SK-N-SH (cell line): ENCODE results near the gene ETS1. TPM values are rescaled to one million over a fixed set of nuclear protein-coding genes. Genes with fewer than 3 reads are reported as not detected.

Source experiments
- CTCF ChIA-PET: fragments of 300-600, 350-600 bp; formaldehyde crosslinking; extraction: SDS; loops from one replicate; lab custom pipeline; 2021; lab: Yijun Ruan, JAX
- POLR2A ChIA-PET: fragments of 350-600 bp; sonication (Branson Sonifier 250); formaldehyde crosslinking; extraction: SDS; loops from one replicate; lab custom pipeline; 2020; ENCODE audit warnings: antibody characterized with exemption, inconsistent platforms; lab: Yijun Ruan, JAX
- DNase-seq: peaks from one replicate; pipeline ENCODE4 v3.0.0; 2012
- H2AFZ ChIP-seq: fragments of 200-600 bp; sonication (generic); 2 replicates; pipeline ENCODE4 v1.8.1; 2016; ENCODE audit warnings: antibody characterized with exemption, mild to moderate bottlenecking, low read depth
- H3F3A ChIP-seq: fragments of 200-600 bp; sonication (generic); replicated peaks from 2 replicates; pipeline ENCODE3; 2016; ENCODE audit warnings: antibody characterized with exemption, mild to moderate bottlenecking; ENCODE audit not compliant: insufficient read depth
- H3K27ac ChIP-seq, 2 experiments: fragments of 200-500 bp in 1 of 2; fragments of 200-600 bp in 1 of 2; sonication (Bioruptor generic) in 1 of 2; sonication (generic), shearing (Covaris generic) in 1 of 2; 2 replicates each; pipeline versions ENCODE4 v1.5.1 to v1.6.1; 2014 to 2016; ENCODE audit warnings: low read depth in 2 of 2, inconsistent platforms in 1 of 2, low read length in 1 of 2, mild to moderate bottlenecking in 1 of 2, mixed read lengths in 1 of 2
- H3K27me3 ChIP-seq: fragments of 200-600 bp; sonication (generic), shearing (Covaris generic); 2 replicates; pipeline ENCODE4 v1.6.1; 2016; ENCODE audit warnings: mixed run types; ENCODE audit not compliant: insufficient read depth
- H3K36me3 ChIP-seq, 2 experiments: fragments of 200-500 bp in 1 of 2; fragments of 200-600 bp in 1 of 2; sonication (Bioruptor generic) in 1 of 2; sonication (generic) in 1 of 2; replicated peaks in 1 of 2; 2 replicates each; pipeline versions ENCODE3 to v1.5.1; 2014 to 2016; ENCODE audit warnings: low read length in 1 of 2, mild to moderate bottlenecking in 1 of 2; ENCODE audit not compliant: insufficient read depth in 2 of 2, control insufficient read depth in 1 of 2
- H3K4me1 ChIP-seq, 2 experiments: fragments of 200-500 bp in 1 of 2; fragments of 200-600 bp in 1 of 2; sonication (Bioruptor generic) in 1 of 2; sonication (generic), shearing (Covaris generic) in 1 of 2; 2 replicates each; pipeline versions ENCODE4 v1.5.1 to v1.6.1; 2014 to 2016; ENCODE audit warnings: low read depth in 1 of 2, low read length in 1 of 2, mixed run types in 1 of 2; ENCODE audit not compliant: insufficient read depth in 2 of 2, control insufficient read depth in 1 of 2
- H3K4me2 ChIP-seq: fragments of 200-600 bp; sonication (generic), shearing (Covaris generic); 2 replicates; pipeline ENCODE4 v1.6.1; 2017; ENCODE audit warnings: mixed run types
- H3K4me3 ChIP-seq, 2 experiments: fragments of 200-500 bp in 1 of 2; fragments of 200-600 bp in 1 of 2; sonication (Bioruptor generic) in 1 of 2; sonication (generic), shearing (Covaris generic) in 1 of 2; 2 replicates each; pipeline versions ENCODE4 v1.5.1 to v1.8.1; 2014 to 2016; ENCODE audit warnings: low read depth in 2 of 2, inconsistent platforms in 1 of 2, low read length in 1 of 2, mild to moderate bottlenecking in 1 of 2, mixed read lengths in 1 of 2, moderate library complexity in 1 of 2
- H3K79me2 ChIP-seq: fragments of 200-600 bp; sonication (generic); 2 replicates; pipeline ENCODE4 v1.8.1; 2017; ENCODE audit warnings: mild to moderate bottlenecking; ENCODE audit not compliant: insufficient read depth
- H3K9ac ChIP-seq: fragments of 200-600 bp; sonication (generic); 2 replicates; pipeline ENCODE4 v1.6.1; 2017; ENCODE audit warnings: mixed run types
- H3K9me2 ChIP-seq: fragments of 200-600 bp; sonication (generic); 2 replicates; pipeline ENCODE4 v1.6.1; 2017; ENCODE audit warnings: mixed run types
- H3K9me3 ChIP-seq: fragments of 200-600 bp; sonication (generic); 2 replicates; pipeline ENCODE4 v1.6.1; 2017; ENCODE audit warnings: mixed run types, mild to moderate bottlenecking, moderate library complexity
- H4K20me1 ChIP-seq: fragments of 200-600 bp; sonication (generic); 2 replicates; pipeline ENCODE4 v1.6.1; 2017; ENCODE audit warnings: mild to moderate bottlenecking, mixed run types; ENCODE audit not compliant: insufficient read depth
- CHD2 ChIP-seq: fragments of 150-350 bp; IDR thresholded peaks from 2 replicates; pipeline ENCODE4 v1.6.1; 2018; ENCODE audit warnings: low read length; ENCODE audit not compliant: partially characterized antibody
- CTCF ChIP-seq: fragments of 200-600 bp; sonication (generic); IDR thresholded peaks from 2 replicates; pipeline ENCODE4 v1.6.1; 2017; ENCODE audit warnings: antibody characterized with exemption, mild to moderate bottlenecking, moderate library complexity
- ELF1 ChIP-seq: IDR thresholded peaks from 2 replicates; pipeline ENCODE4 v1.4.0; 2012
- EZH2phosphoT487 ChIP-seq: fragments of 200-600 bp; sonication (generic); IDR thresholded peaks from 2 replicates; pipeline ENCODE4 v1.6.1; 2017; ENCODE audit warnings: low read depth, mixed run types, mild to moderate bottlenecking, antibody characterized with exemption, moderate library complexity, borderline replicate concordance
- GABPA ChIP-seq: IDR thresholded peaks from 2 replicates; pipeline ENCODE4 v1.4.0; 2012; ENCODE audit warnings: low read depth, mild to moderate bottlenecking
- MAX ChIP-seq: IDR thresholded peaks from 2 replicates; pipeline ENCODE4 v1.4.0; 2012; ENCODE audit warnings: low read depth
- MEF2A ChIP-seq: IDR thresholded peaks from 2 replicates; pipeline ENCODE4 v1.4.0; 2012; ENCODE audit warnings: low read depth, borderline replicate concordance
- MXI1 ChIP-seq: IDR thresholded peaks from 2 replicates; pipeline ENCODE4 v1.6.1; 2012; ENCODE audit warnings: mild to moderate bottlenecking, low read depth, low read length, improper control_type of control experiment
- NFIC ChIP-seq: IDR thresholded peaks from 2 replicates; pipeline ENCODE4 v1.4.0; 2012; ENCODE audit warnings: borderline replicate concordance
- PBX3 ChIP-seq: IDR thresholded peaks from 2 replicates; pipeline ENCODE4; 2012
- REST ChIP-seq: IDR thresholded peaks from 2 replicates; pipeline ENCODE4 v1.6.1; 2012; ENCODE audit warnings: mild to moderate bottlenecking, low read depth, low read length, moderate library complexity
- RXRA ChIP-seq: IDR thresholded peaks from 2 replicates; pipeline ENCODE4 v1.4.0; 2012; ENCODE audit warnings: low read depth, mild to moderate bottlenecking, borderline replicate concordance
- SIN3A ChIP-seq: IDR thresholded peaks from 2 replicates; pipeline ENCODE4 v1.6.1; 2012; ENCODE audit warnings: low read depth, mild to moderate bottlenecking, low read length, moderate library complexity, borderline replicate concordance
- TEAD4 ChIP-seq: IDR thresholded peaks from 2 replicates; pipeline ENCODE4 v1.4.0; 2012; ENCODE audit warnings: mild to moderate bottlenecking, borderline replicate concordance; ENCODE audit not compliant: insufficient read depth
- USF1 ChIP-seq: IDR thresholded peaks from 2 replicates; pipeline ENCODE4 v1.4.0; 2012; ENCODE audit warnings: low read depth, borderline replicate concordance
- ZBTB33 ChIP-seq: IDR thresholded peaks from 2 replicates; pipeline ENCODE4 v1.4.0; 2012; ENCODE audit warnings: low read depth, borderline replicate concordance
- WGBS: methylation state at CpG from one replicate; pipeline ENCODE4 v1.1.6; 2017; ENCODE audit warnings: low lambda C conversion rate; 5-methylcytosine and 5-hydroxymethylcytosine counted together
- polyA plus RNA-seq, 3 experiments: library from polyadenylated mRNA; depleted of rRNA; stranded (reverse); fragments of >200 nt; gene quantifications; 2 replicates each; pipeline ENCODE4 v1.2.3, GENCODE V29; 2012

Gene ETS1
- polyA plus RNA-seq, 1 of the 3 experiments (the other 2 are of a cell fraction) = 14.5 TPM

- Histone ChIP-seq H2AFZ (no peak overlapping the region), H3K9me3 (no peaks in the 10 kb centered on the region), H3K9me2 (no peaks in the 10 kb centered on the region), H3K79me2 (no peaks in the 10 kb centered on the region), H3K4me3 (no peak overlapping the region), H3K27me3 (no peaks in the 10 kb centered on the region), H3K9ac (no peak overlapping the region), H3K36me3 (no peaks in the 10 kb centered on the region), H3K4me2 (no peak overlapping the region), H4K20me1 (no peaks in the 10 kb centered on the region), H3F3A (no peaks in the 10 kb centered on the region), H3K27ac (no peak overlapping the region), H3K4me1 (peaks cover 0 to 14% of the 10 kb centered on the region in 2 experiments; a peak in 2 of 4 replicates)
- ChIA-PET CTCF (interaction anchor here (0.9 to 7.2 kb wide), 14 partner anchors 8 to 470 kb away, joined by 3 to 209 read pairs (median 6); no protein-coding TSS in a partner anchor), POLR2A (interaction anchor here (0.8 kb wide), 1 partner anchor 456 kb away, joined by 4 read pairs; no protein-coding TSS in a partner anchor)
- DNase-seq = no peak
- WGBS = 94% methylated on average over 6 of the region's 7 CpGs
- TF ChIP-seq GABPA (no peak), SIN3A (no peak), REST (no peak), EZH2phosphoT487 (no peak), PBX3 (no peak), RXRA (no peak)
These were observed 41.3 kb upstream of the ETS1 start for GRCh38 chr11:128628686-128629085.

GRCh38 chr11:128628325-128628673, 40.9 kb upstream of the ETS1 start:
- DNase-seq = no peak
- H4K20me1 ChIP-seq = no peaks in the 10 kb centered on the region
- ChIA-PET POLR2A (interaction anchor here (1.0 kb wide), 1 partner anchor 9 kb away, joined by 3 read pairs; no protein-coding TSS in a partner anchor), CTCF (interaction anchor here (0.9 to 7.2 kb wide), 14 partner anchors 8 to 470 kb away, joined by 3 to 209 read pairs (median 4); no protein-coding TSS in a partner anchor)
- H3K4me2 ChIP-seq = no peak overlapping the region
- H3F3A ChIP-seq = no peaks in the 10 kb centered on the region
- H3K79me2 ChIP-seq = no peaks in the 10 kb centered on the region
- no peaks in the 10 kb centered on the region for H3K9me3 ChIP-seq
- no peaks in the 10 kb centered on the region for H3K27me3 ChIP-seq
- 83% methylated on average over 5 of the region's 5 CpGs for WGBS
- peaks cover 0 to 14% of the 10 kb centered on the region in 2 experiments; a peak in 2 of 4 replicates for H3K4me1 ChIP-seq
- no peak overlapping the region for H3K27ac ChIP-seq
- H3K4me3 ChIP-seq = no peak overlapping the region
- no peaks in the 10 kb centered on the region for H3K9me2 ChIP-seq
- no peak overlapping the region for H2AFZ ChIP-seq
- no peak overlapping the region for H3K9ac ChIP-seq
- no peaks in the 10 kb centered on the region for H3K36me3 ChIP-seq
- TF ChIP-seq MXI1 (no peak), NFIC (no peak), ZBTB33 (no peak), TEAD4 (no peak), USF1 (no peak), CHD2 (no peak), MEF2A (no peak), CTCF (no peak), SIN3A (no peak), MAX (no peak), ELF1 (no peak)
